NCI-H1417 (cell line): ENCODE data around the gene TRDN.
"Not testable (repeated sequence)": the region's sequence is repeated elsewhere in the genome, so short reads cannot be mapped to it uniquely, and the experiment has no call there.

Experiments
- DNase-seq, 3 experiments: peaks; one replicate each; lab custom pipeline; 2025; lab: John Stamatoyannopoulos, UW

TRDN gene

DNA sequence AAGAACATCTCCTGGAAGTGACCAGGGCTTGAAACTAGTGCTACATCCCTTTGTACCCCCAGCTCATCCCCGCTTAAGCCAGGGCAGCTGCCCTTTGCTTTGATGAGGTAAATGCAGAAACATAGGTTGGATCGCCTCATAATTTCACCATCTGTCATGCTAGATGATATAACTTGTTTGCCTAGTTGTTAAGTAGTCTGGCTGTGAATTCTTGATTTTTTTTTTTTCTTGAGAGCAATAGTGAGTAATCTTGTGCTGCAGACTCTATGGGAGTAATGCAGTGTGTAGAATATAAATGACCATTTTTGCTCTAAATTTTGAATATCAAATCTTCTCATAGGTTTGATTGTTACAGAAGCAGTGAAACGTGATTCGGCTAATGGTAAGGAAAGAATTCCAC, 4.1 kb downstream of the TRDN start:
- DNase-seq = peak in 1 of 3 experiments; percentile 26

DNA sequence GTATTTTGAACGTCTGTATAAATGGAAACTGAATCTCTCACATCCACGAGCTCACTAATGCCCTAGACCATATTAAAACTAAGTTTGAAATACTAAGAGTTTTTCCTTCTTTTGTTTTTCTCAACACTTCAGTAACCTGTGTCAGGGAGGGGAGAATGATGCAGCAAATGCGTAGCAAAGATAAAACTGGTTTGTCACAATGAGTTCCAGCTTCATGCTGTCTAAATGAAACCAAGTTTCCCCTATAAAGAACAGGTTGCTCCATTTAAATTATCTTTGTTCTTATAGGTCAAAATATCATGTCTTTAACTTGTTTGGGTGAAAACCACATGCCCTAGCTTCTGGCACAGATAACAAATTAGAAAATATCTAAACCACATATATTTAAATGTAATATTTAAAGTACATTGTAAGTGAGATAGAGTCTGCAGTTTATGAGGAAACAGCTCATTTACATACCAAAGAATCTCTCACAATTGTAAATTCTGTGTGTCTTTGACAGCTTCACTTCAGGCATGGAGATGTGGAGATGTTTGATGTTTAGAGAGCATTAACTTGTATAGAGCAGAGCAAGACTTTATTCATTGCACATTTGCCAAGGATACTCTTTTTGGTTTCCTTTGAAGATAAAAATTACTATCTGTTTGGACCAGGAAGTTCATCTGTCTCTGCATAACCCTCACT, 7.3 kb downstream of the TRDN start:
- no peak for DNase-seq

DNA sequence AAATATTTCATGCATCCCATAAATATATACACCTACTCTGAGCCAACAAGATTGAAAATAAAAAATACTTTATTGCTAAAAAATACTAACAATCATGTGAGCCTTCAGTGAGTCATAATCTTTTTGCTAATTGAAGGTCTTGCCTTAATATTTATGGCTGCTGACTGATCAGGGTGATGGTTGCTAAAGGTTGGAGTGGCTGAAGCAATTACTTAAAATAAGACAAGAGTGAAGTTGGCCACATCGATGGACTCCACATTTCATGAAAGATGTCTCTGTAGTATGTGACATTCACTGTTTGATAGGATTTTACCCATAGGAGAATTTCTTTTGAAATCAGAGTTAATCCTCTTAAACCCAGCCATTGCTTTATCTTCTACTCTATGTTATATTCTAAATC, 11.1 kb downstream of the TRDN start:
- DNase-seq = no peak

DNA sequence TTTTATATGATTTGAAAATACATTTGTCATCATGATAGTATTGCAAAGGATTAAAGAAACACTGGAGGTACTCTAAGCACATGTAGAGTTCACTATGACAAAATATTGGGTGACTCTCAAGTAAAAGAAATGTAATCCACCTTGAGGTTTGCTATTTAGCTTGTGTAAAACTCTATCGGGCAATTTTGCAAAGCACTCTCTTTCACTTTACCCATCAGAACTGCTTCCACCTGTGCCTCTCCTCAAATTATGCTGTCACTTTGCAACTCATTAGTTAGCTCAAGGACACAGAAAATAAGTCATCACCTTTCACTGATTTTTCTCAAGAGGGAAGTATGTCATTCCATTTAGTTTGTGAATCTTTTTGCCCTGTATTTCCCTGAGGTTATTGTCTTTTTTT, 14.0 kb downstream of the TRDN start:
- DNase-seq = peak in 1 of 3 experiments; percentile 27

DNA sequence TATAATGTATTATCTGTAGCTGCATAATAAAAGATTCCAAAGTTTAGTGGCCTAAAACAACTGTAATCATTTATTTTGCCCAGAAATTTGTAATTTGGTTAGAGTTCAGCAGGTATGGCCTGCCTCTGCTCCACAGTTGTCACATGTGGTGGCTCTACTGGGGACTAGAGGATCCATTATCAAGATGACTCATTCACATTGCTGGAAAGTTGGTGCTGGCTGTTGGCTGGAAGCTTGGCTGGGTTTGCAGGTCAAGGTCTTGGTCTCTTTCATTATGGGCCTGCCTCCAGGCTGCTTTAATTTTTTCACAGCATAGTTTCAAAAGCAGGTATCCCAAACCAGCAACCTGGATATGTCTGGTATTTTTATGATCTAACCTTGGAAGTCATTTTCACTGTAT, 17.6 kb downstream of the TRDN start:
- no peak for DNase-seq

DNA sequence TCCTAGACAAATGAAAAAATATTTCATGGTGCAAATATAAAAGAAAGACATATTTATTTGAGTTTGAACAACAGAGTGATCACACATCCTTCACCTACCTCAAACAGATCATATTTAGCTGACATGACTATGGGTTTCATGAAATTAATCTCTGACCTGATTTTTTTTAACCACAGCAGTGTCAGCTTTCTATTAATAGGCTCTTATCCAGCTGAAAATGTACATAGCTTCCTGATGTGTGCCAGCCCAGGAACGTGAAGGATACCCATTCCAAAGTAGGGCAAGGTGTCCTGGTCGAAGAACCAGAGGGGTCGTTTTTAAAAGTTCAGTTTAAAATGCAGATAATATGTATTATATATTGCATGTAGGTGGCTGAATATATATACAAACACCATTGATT, 19.8 kb downstream of the TRDN start:
- DNase-seq = no peak

DNA sequence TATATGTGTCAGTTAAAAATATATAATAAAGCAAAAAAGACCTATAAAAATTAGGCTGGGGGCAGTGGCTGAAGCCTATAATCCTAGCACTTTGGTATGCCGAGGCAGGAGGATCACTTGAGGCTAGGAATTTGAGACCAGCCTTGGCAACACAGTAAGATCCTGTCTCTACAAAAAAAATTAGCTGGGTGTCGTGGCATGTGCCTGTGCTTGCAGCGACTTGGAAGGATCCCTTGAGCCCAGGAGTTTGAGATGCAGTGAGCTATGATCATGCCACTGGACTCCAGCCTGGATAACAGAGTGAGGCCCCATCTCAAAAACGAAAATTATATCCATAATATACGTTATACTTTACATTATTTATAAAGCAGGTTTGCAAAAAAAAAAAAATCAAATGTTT, 20.7 kb downstream of the TRDN start:
- no peak for DNase-seq

DNA sequence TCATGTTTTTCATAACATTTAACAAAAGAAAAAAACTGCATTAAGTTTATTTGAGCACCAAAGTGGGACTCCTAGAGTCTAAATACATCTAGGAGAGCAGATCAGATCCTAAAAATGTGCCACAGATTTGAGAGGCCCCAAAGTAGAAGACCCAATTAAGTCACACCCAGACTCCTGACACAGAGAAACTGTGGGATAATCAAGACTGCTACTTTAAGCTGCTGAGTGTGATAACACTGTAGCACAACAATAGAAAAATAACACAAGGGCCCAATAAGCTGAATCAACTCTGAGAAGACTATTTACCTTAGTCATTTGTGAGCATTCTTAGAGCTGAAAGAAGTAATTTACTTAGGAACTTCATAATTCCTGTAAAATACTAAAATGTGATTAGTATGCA, 26.0 kb downstream of the TRDN start:
- no peak for DNase-seq

DNA sequence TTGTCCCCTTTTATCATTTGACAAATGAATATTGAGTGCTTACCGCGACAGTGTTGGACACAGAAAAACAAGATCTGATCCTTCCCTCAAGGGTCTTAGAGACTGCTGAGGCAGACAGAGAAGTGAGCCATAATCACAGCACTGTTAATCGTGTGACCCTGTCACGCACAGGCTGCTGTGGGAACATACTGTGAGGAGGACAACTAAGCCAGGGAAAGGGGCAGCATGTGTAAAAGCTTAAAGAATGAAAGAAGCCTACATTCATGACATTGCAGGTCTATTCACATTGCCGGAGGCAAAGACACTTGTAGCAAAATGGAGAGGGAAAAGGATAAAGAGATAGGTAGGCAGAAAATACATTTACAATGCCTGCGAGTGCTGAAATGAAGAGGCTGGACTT, 32.7 kb downstream of the TRDN start:
- peak in 2 of 3 experiments; percentile 32 to 64 for DNase-seq

DNA sequence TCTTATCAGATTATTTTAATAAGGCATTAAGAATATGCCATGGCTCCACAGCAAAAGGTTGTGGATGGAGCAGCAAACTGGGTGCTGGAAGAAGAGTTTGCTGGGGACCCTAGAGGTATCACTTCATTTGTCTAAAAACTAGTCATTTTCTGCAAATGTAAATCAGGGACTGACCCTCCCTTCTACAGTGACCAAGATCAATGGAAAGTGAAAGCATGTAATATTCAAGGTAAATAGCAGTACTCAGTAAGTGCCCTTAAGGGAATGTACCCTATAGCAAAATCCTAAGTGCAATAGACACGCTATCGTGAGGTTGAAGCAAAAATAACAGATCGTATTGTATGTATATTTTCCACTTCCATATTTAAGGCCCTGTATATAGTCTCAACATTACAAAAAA, 38.7 kb downstream of the TRDN start:
- no peak for DNase-seq

DNA sequence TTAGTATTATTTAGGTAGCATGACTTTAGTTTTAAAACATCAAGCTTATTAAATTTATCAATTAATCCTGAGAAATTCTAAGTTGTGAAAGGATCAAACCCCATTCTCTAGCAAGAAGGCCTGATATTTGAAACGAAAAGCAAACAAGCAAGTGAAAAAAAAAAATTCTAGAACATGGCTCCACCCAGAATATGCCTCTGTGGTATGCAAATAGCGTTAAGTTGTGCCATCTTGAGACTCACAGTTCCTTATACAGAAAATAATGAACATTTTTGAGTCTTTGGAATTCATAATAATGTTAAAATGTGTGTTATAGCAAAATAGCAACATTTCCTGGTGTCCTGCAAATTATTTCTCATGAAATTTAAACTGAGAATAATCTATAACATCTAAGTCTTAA, 42.0 kb downstream of the TRDN start:
- no peak for DNase-seq

DNA sequence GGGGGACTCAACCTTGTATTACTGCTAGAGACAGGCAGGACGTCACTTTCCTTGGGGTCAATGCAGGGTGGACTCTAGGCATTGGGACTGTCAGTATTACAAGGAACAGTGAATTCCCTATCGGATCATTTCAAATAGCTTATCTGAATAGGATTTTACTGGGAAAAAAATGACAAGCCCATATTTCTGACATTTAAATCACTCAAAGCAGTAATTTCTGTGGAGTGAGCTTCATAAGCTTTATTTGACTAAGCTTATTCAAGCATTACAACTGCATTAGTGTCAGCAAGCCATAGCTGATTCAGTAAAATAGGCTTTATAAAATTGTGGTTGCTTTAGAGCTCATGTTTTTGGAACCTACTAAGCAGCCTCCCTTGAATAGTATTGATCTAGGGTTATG, 44.3 kb downstream of the TRDN start:
- no peak for DNase-seq

DNA sequence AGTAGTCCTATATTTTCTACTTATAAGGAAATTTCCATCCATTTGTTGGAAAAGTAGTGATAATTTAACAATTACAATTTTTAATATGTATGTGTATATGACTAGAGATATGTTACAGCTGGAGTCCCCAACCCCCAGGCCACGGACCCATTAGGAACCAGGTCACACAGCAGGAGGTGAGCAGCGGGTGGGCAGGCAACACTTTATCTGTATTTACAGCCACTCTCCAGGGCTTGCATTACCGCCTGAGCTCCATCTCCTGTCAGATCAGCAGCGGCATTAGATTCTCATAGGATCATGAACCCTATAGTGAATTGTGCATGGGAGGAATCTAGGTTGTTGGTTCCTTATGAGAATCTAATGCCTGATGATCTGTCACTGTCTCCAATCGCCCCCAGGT, 46.8 kb downstream of the TRDN start:
- no peak for DNase-seq

DNA sequence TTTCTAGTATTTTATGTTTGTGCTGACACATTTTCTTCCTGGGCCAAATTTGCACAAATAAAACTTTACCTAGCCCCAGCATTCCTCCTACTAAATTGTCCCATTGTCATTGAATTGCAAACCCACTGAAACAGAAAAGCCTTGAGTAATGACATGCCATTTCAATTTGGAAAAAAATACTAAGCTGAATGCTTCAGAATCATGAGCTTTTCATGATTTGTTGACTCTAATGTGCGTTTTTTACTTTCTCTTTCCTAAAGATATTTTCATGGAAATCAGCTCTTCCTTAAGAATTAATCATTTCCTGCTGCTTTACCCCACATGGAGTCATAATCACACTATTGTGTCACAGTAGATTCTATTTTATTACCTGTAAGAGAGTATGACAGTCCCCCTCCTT, 47.4 kb downstream of the TRDN start:
- no peak for DNase-seq

DNA sequence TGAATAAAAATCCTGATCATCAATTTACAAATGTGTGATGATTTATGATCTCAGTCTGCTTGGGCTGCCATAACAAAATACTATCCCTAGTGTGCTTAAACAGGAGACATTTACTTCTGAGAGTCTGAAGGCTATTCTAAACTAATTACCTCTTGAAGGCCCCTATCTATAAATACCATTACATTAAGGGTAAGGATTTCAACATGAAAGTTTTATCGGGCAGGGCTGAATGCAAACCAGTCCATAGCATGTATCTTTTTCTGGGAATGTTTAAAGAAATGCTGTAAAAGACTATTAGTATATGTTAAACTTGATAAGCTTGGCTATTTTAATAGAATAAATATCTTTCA, 48.2 kb downstream of the TRDN start:
- DNase-seq = no peak

DNA sequence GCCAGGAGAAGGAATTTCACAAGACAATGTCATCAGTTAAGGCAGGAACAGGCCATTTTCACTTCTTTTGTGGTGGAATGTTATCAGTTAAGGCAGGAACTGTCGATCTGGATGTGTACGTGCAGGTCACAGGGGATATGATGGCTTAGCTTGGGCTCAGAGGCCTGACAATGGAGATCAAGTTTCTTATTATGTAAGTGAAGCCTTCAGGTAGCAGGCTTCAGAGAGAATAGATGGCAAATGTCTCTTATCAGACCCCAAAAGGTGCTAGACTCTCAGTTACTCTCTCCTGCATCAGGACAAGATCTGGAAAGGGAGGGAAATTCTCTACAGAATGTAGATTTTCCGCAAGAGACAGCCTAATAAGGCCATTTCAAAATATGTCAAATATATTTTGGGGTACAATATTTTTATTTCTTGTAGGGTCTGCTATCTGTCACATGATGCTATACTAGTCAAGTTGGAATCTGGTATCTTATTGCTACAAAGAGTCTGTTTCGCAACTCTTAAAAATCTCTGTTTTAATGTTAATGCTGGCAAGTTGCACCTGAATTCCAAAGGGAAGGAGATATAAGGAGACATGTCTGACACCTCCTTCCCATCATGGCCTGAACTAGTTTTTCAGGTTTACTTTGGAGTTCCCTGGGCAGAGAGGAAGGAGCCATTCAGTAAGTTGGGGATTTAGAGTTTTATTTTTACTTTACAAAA, 48.8 kb downstream of the TRDN start:
- DNase-seq = no peak

DNA sequence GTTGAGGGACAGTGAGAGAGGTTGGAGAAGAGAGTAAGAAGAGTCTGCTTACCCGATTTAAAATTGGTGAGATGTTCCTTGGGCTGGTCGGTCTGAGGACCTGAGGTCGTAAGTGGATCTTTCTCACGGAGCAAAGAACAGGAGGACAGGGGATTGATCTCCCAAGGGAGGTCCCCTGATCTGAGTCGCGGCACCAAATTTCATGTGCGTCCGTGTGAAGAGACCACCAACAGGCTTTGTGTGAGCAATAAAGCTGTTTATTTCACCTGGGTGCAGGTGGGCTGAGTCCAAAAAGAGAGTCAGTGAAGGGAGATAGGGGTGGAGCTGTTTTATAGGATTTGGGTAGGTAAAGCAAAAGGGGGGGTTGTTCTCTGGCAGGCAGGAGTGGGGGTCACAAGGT, 49.3 kb downstream of the TRDN start:
- DNase-seq = not testable (repeated sequence)

DNA sequence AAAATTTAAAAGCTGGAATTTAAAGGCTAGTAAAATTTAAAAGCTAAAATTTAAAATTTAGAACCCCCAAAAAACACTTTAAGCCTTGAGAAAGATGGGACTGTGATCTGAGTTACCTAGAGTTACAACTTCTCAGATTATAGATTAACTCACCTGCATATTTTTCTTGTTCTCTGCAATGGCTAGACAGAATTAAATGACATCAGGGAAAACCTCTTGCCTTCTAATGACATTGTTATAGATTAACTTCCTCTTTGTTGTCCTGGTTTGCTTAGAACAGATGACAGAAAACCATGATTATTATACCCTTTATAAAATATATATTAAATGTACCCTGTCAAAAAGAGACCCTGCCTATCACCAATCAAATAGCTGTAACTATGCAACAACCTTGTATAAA, 56.4 kb downstream of the TRDN start:
- no peak for DNase-seq

DNA sequence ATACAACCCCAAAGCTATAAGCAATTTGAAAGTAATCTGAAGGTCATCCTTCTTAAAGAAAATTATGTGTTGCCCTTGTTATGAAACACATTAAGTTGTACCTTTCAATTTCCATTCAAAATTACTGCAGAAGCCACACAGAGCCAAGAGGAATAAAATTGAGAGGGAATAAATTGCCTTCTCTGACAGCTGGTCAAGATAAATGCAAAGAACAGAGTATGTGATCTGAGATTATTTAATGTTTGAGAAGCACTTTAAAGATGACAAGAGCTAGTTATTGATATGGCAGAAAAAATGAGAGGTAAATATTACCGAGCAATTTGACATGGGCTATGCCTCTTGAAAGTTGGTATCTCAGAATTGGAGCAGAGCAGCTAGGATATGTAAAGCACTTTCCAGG, 61.6 kb downstream of the TRDN start:
- DNase-seq = peak; percentile 27 to 89 (median 61)

DNA sequence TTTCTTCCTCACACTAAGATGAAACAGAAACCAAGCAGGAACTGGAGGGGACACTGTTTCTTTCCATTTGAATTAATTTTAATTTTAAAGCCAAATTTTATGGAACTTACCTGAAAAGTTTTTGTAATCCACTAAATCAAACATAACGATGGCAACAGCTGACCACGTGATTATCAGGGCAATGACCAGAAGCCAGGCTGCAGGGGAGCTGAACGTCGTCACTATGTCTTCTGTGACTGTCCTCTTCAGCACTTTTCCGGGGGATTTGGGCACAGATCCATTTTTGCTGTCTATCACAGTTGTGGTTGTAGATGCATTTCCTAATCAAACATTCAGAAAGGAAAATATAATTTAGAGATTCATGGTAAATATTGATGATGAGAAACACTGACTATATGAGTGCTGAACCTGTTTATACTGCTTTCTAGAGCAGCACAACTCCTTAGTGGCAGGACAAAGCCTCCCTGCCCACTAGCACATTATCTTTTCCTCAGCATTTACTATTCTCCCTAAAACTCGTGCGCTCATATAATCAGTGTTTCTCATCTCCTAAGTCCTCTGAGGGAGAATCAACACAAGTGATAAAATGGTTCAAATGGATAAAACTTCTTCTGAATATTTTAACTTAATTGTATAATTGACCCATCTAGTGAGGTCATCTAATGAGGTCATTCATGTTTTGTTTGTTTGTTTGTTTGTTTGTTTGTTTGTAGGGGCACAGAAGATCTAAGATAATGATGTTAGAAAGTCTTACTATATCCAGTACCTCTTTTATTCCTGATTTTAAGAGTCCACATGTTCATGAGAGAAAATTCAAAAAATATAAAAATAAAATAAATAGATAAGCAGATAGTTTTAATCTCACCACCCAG, 65.7 kb downstream of the TRDN start:
- no peak for DNase-seq

DNA sequence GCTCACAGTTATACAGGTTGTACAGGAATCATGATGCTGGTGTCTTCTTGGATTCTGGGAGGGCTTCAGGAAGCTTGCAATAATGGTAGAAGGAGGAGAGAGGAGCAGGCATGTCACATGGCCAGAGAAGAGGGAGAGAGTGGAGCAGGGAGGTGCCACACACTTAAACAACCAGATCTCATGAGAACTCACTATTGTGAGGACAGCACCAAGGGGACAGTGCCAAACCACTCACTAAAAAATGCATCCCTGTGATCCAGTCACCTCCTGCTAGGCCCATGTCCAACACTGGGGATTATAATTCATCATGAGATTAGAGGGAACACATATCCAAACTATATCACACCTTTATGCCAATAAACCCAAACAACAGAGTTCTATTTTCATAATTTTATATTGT, 67.2 kb downstream of the TRDN start:
- no peak for DNase-seq

DNA sequence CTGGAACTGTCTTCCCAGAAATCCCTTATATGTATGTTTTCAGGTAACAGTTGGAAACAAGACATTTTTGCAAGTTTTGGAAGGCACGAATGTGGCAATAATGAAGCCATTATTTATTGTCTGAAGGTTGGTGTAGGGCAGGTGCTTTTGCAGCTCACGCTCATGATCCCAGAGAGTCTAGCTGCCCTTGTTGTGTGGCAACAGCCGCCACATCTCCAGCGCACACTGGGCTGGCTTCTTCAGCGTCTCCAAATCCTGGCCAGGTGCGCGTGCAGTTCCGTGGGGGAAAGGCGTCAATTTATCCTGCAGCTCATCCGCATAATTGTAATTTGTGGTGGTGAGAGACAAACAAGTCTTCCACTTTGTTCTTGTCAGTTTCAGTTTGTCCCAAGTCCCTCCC, 71.2 kb downstream of the TRDN start:
- DNase-seq = no peak

DNA sequence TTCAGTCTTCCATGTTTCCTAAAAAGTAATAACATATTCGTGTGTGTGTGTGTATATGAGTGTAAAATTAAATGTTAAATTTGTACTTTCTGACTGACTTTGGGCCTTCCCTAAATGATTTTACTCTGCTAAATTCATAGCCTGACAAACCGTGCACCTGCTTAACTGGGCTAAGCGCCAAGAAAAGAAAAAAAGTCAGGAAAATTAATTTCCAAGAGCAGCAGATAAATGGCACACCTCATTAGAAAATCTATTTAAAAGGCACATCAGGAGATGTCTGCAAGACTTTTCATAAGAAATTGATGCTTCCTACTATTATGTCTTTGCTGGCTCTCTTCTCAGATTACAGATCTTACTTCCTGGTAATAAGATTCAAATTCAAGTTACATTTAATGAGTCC, 72.4 kb downstream of the TRDN start:
- peak; percentile 7 to 81 (median 35) for DNase-seq
